Body of pancreas (tissue), 4 donors: Measurements from ENCODE around the gene FBXO10. TPM values are rescaled to one million over a fixed set of nuclear protein-coding genes. Genes with fewer than 3 reads are reported as not detected.

Source experiments
- ATAC-seq: fragments of 150-250 bp; one replicate; pipeline ENCODE4 v1.9.1; 2016
- DNase-seq, 4 donors: peaks; one replicate each; pipeline ENCODE4 v3.0.0-alpha.2; 2019
- H3K27ac ChIP-seq, 4 donors: fragments of 200-600 bp; sonication (generic); 1 replicate in 3 of 4; 2 replicates in 1 of 4; pipeline versions ENCODE4 v1.5.1 to v1.6.1; 2016 to 2019; ENCODE audit warnings: mild to moderate bottlenecking in 1 of 4, mixed read lengths in 1 of 4, moderate library complexity in 1 of 4
- H3K27me3 ChIP-seq, 2 donors: fragments of 200-600 bp; sonication (generic); one replicate each; pipeline ENCODE4 v1.6.0; 2016; ENCODE audit warnings: mild to moderate bottlenecking in 1 of 2
- H3K36me3 ChIP-seq, 2 donors: fragments of 200-600 bp; sonication (generic); replicated peaks in 1 of 2; 2 replicates each; pipeline ENCODE4 v1.5.1; 2016; ENCODE audit warnings: low read depth in 2 of 2; ENCODE audit not compliant: insufficient read depth in 1 of 2
- H3K4me1 ChIP-seq: fragments of 200-600 bp; sonication (generic); one replicate; pipeline ENCODE4 v1.6.0; 2016
- H3K4me3 ChIP-seq, 2 donors: fragments of 200-600 bp; sonication (generic); 1 replicate in 1 of 2; 2 replicates in 1 of 2; pipeline ENCODE4 v1.5.1; 2016 to 2019
- H3K9me3 ChIP-seq, 3 donors: fragments of 200-600 bp; sonication (generic); 1 replicate in 2 of 3; 2 replicates in 1 of 3; pipeline ENCODE4 v1.5.1; 2016
- CTCF ChIP-seq, 7 experiments: fragments of 450-650 bp in 4 of 7; fragments of 200-600 bp in 3 of 7; sonication (generic) in 3 of 7; IDR thresholded peaks; one replicate each; pipeline ENCODE4 v1.5.1; 2016 to 2019; ENCODE audit warnings: antibody characterized with exemption in 7 of 7
- POLR2A ChIP-seq, 3 donors: fragments of 450-650 bp; IDR thresholded peaks; one replicate each; pipeline ENCODE4 v1.6.1; 2016; ENCODE audit warnings: antibody characterized with exemption in 3 of 3, mild to moderate bottlenecking in 2 of 3
- WGBS, 2 donors: methylation state at CpG; one replicate each; pipeline ENCODE4 v1.1.5; 2017; 5-methylcytosine and 5-hydroxymethylcytosine counted together
- intact Hi-C: fragments of 100-400 bp; cut with DNase I; formaldehyde crosslinking; loops from one replicate; pipeline ENCODE4 v1.15.1; 2023
- total RNA-seq, 2 donors: library from RNA; depleted of rRNA; stranded (reverse); fragments of >200 nt; gene quantifications; one replicate each; pipeline ENCODE4 v1.1.0, GENCODE V29; 2016

The FBXO10 gene
- total RNA-seq, 2 donors from 2014 or later = 13.2 to 15.3 TPM

- ATAC-seq (no peak), DNase-seq (no peak)
- no peaks in the 10 kb centered on the region for H3K27me3 ChIP-seq
- peaks cover 26% of the 10 kb centered on the region for H3K4me1 ChIP-seq
- no peaks in the 10 kb centered on the region for H3K9me3 ChIP-seq
- no peak overlapping the region for H3K27ac ChIP-seq
- H3K4me3 ChIP-seq = no peak overlapping the region
- no peaks in the 10 kb centered on the region for H3K36me3 ChIP-seq
- TF ChIP-seq POLR2A (IDR thresholded peaks at IDR 0.05) (no peak), CTCF (IDR thresholded peaks at IDR 0.05) (no peak)
- intact Hi-C loops = no loop called here
- WGBS, 2 donors = 80 to 100% methylated on average over 1 of the region's 1 CpG
Observed at GRCh38 chr9:37543468-37543867, 32.7 kb downstream of the FBXO10 start.

- Histone ChIP-seq H3K9me3 (no peaks in the 10 kb centered on the region), H3K27ac (no peak overlapping the region), H3K27me3 (no peaks in the 10 kb centered on the region), H3K36me3 (no peaks in the 10 kb centered on the region), H3K4me3 (no peak overlapping the region), H3K4me1 (peaks cover 26% of the 10 kb centered on the region)
- intact Hi-C loops = no loop called here
- DNase-seq = no peak
- ATAC-seq = no peak
- TF ChIP-seq CTCF (IDR thresholded peaks at IDR 0.05) = no peak
- TF ChIP-seq POLR2A (IDR thresholded peaks at IDR 0.05) = no peak
- WGBS, 2 donors = 56 to 64% methylated on average over 1 of the region's 1 CpG
Observed at GRCh38 chr9:37542895-37543294, 33.3 kb downstream of the FBXO10 start.

- DNase-seq (no peak), ATAC-seq (no peak)
- intact Hi-C loops = no loop called here
- Histone ChIP-seq H3K4me1 (peaks cover 26% of the 10 kb centered on the region), H3K27me3 (no peaks in the 10 kb centered on the region), H3K36me3 (no peaks in the 10 kb centered on the region), H3K27ac (no peak overlapping the region), H3K4me3 (no peak overlapping the region), H3K9me3 (no peaks in the 10 kb centered on the region)
- WGBS, 2 donors = 94% methylated on average over 6 of the region's 6 CpGs
- TF ChIP-seq POLR2A (IDR thresholded peaks at IDR 0.05) (no peak), CTCF (IDR thresholded peaks at IDR 0.05) (no peak)
Observed at GRCh38 chr9:37542488-37542887, 33.7 kb downstream of the FBXO10 start.

- H3K4me3 ChIP-seq = no peak overlapping the region
- DNase-seq = no peak
- no peak overlapping the region for H3K27ac ChIP-seq
Observed at GRCh38 chr9:37541465-37541864, 34.7 kb downstream of the FBXO10 start.

More at GRCh38 chr9:37541465-37541864, 34.7 kb downstream of the FBXO10 start:
- no peaks in the 10 kb centered on the region for H3K9me3 ChIP-seq
- WGBS, 2 donors = 93 to 97% methylated on average over 8 of the region's 8 CpGs
- no peak for ATAC-seq
- H3K36me3 ChIP-seq = no peaks in the 10 kb centered on the region
- peaks cover 26% of the 10 kb centered on the region for H3K4me1 ChIP-seq
- H3K27me3 ChIP-seq = no peaks in the 10 kb centered on the region
- TF ChIP-seq POLR2A (IDR thresholded peaks at IDR 0.05) = no peak
- TF ChIP-seq CTCF (IDR thresholded peaks at IDR 0.05) = no peak
- intact Hi-C loops = no loop called here
